ENCODE data around the gene TBC1D25.

The TBC1D25 gene

GRCh38 chrX:48584698-48585097 lies 45.2 kb downstream of the TBC1D25 start:
- Histone ChIP-seq H3K27me3 (ENCODE audit: low read depth) (no peaks in the 10 kb centered on the region), H3K36me3 (replicated peaks) (peaks cover 8% of the 10 kb centered on the region; the same call in 1 of the 2 replicates), H3K4me3 (no peak overlapping the region), H3K9me3 (no peaks in the 10 kb centered on the region), H3K4me1 (no peaks in the 10 kb centered on the region)
- in situ Hi-C loops (cut with MboI; ENCODE audit: low sequenced_read_pairs), result no loop called here
- DNase-seq (ENCODE audit: low spot score in 2 of 2), result no peak

- no peaks in the 10 kb centered on the region for H3K9me3 ChIP-seq
- no peaks in the 10 kb centered on the region for H3K27me3 ChIP-seq (ENCODE audit: low read depth)
- no peaks in the 10 kb centered on the region for H3K36me3 ChIP-seq (replicated peaks)
- in situ Hi-C loops (cut with MboI; ENCODE audit: low sequenced_read_pairs), result no loop called here
- H3K4me1 ChIP-seq, result no peaks in the 10 kb centered on the region
- H3K4me3 ChIP-seq, result no peak overlapping the region
- no peak for DNase-seq (ENCODE audit: low spot score in 2 of 2)
Observed at GRCh38 chrX:48589482-48590162, 50.1 kb downstream of the TBC1D25 start.

- H3K36me3 ChIP-seq (replicated peaks), result no peaks in the 10 kb centered on the region
- in situ Hi-C loops (cut with MboI; ENCODE audit: low sequenced_read_pairs), result no loop called here
Observed at GRCh38 chrX:48590203-48591103, 50.9 kb downstream of the TBC1D25 start.

GRCh38 chrX:48591255-48591791 lies 51.8 kb downstream of the TBC1D25 start:
- H3K27me3 ChIP-seq (ENCODE audit: low read depth), result no peaks in the 10 kb centered on the region
- DNase-seq (ENCODE audit: low spot score in 2 of 2), result no peak
- H3K36me3 ChIP-seq (replicated peaks), result no peaks in the 10 kb centered on the region
- H3K4me1 ChIP-seq, result no peaks in the 10 kb centered on the region
- in situ Hi-C loops (cut with MboI; ENCODE audit: low sequenced_read_pairs), result no loop called here
- H3K9me3 ChIP-seq, result no peaks in the 10 kb centered on the region
- no peak overlapping the region for H3K4me3 ChIP-seq

More at GRCh38 chrX:48590203-48591103, 50.9 kb downstream of the TBC1D25 start:
- Histone ChIP-seq H3K27me3 (ENCODE audit: low read depth) (no peaks in the 10 kb centered on the region), H3K4me3 (no peak overlapping the region), H3K4me1 (no peaks in the 10 kb centered on the region), H3K9me3 (no peaks in the 10 kb centered on the region)
- no peak for DNase-seq (ENCODE audit: low spot score in 2 of 2)

GRCh38 chrX:48592971-48593370 lies 53.5 kb downstream of the TBC1D25 start:
- Histone ChIP-seq H3K4me3 (no peak overlapping the region), H3K36me3 (replicated peaks) (no peaks in the 10 kb centered on the region), H3K27me3 (ENCODE audit: low read depth) (no peaks in the 10 kb centered on the region), H3K9me3 (no peaks in the 10 kb centered on the region), H3K4me1 (peaks cover 5% of the 10 kb centered on the region)
- DNase-seq (ENCODE audit: low spot score in 2 of 2), result no peak
- in situ Hi-C loops (cut with MboI; ENCODE audit: low sequenced_read_pairs), result no loop called here

GRCh38 chrX:48595929-48596328 lies 56.4 kb downstream of the TBC1D25 start:
- DNase-seq (ENCODE audit: low spot score in 2 of 2), result no peak
- H3K27me3 ChIP-seq (ENCODE audit: low read depth), result no peaks in the 10 kb centered on the region
- H3K36me3 ChIP-seq (replicated peaks), result peaks cover 21% of the 10 kb centered on the region
- no peak overlapping the region for H3K4me3 ChIP-seq
- in situ Hi-C loops (cut with MboI; ENCODE audit: low sequenced_read_pairs), result no loop called here
- H3K4me1 ChIP-seq, result peaks cover 7% of the 10 kb centered on the region
- no peaks in the 10 kb centered on the region for H3K9me3 ChIP-seq

GRCh38 chrX:48597353-48598264 lies 58.1 kb downstream of the TBC1D25 start, which contains the start of gene WDR13:
TSS of gene WDR13 (plus strand) at chrX:48597492. CDS start at chrX:48597997, 505 bp downstream.
- no peaks in the 10 kb centered on the region for H3K9me3 ChIP-seq
- DNase-seq (ENCODE audit: low spot score in 2 of 2), result peak; percentile 92 to 97
- no peaks in the 10 kb centered on the region for H3K27me3 ChIP-seq (ENCODE audit: low read depth)
- H3K4me3 ChIP-seq, result peak within 1 kb of the TSS; percentile 90
- in situ Hi-C loops (cut with MboI; ENCODE audit: low sequenced_read_pairs), result no loop called here
- H3K36me3 ChIP-seq (replicated peaks), result peaks cover 31% of the 10 kb centered on the region
- peaks cover 7% of the 10 kb centered on the region for H3K4me1 ChIP-seq

GRCh38 chrX:48598614-48599013 lies 59.1 kb downstream of the TBC1D25 start:
- peaks cover 37% of the 10 kb centered on the region for H3K36me3 ChIP-seq (replicated peaks)
- in situ Hi-C loops (cut with MboI; ENCODE audit: low sequenced_read_pairs), result no loop called here
- H3K9me3 ChIP-seq, result no peaks in the 10 kb centered on the region
- peaks cover 7% of the 10 kb centered on the region for H3K4me1 ChIP-seq
- H3K27me3 ChIP-seq (ENCODE audit: low read depth), result no peaks in the 10 kb centered on the region
- no peak for DNase-seq (ENCODE audit: low spot score in 2 of 2)
- H3K4me3 ChIP-seq, result peak overlapping the region; percentile 90

GRCh38 chrX:48599341-48599740 lies 59.8 kb downstream of the TBC1D25 start:
- in situ Hi-C loops (cut with MboI; ENCODE audit: low sequenced_read_pairs), result no loop called here
- Histone ChIP-seq H3K27me3 (ENCODE audit: low read depth) (no peaks in the 10 kb centered on the region), H3K36me3 (replicated peaks) (peaks cover 37% of the 10 kb centered on the region), H3K4me3 (no peak overlapping the region), H3K4me1 (peaks cover 7% of the 10 kb centered on the region), H3K9me3 (no peaks in the 10 kb centered on the region)
- no peak for DNase-seq (ENCODE audit: low spot score in 2 of 2)

- no peaks in the 10 kb centered on the region for H3K9me3 ChIP-seq
- DNase-seq (ENCODE audit: low spot score in 2 of 2), result no peak
- no peak overlapping the region for H3K4me3 ChIP-seq
- no peaks in the 10 kb centered on the region for H3K27me3 ChIP-seq (ENCODE audit: low read depth)
- in situ Hi-C loops (cut with MboI; ENCODE audit: low sequenced_read_pairs), result no loop called here
- peaks cover 7% of the 10 kb centered on the region for H3K4me1 ChIP-seq
- H3K36me3 ChIP-seq (replicated peaks), result peaks cover 37% of the 10 kb centered on the region
Observed at GRCh38 chrX:48600226-48600625, 60.7 kb downstream of the TBC1D25 start.

- H3K4me1 ChIP-seq, result peaks cover 6% of the 10 kb centered on the region
Observed at GRCh38 chrX:48601741-48602394, 62.4 kb downstream of the TBC1D25 start.

GRCh38 chrX:48604701-48605100 lies 65.2 kb downstream of the TBC1D25 start:
- Histone ChIP-seq H3K9me3 (no peaks in the 10 kb centered on the region), H3K36me3 (replicated peaks) (peaks cover 24% of the 10 kb centered on the region), H3K4me3 (no peak overlapping the region), H3K4me1 (no peaks in the 10 kb centered on the region), H3K27me3 (ENCODE audit: low read depth) (no peaks in the 10 kb centered on the region)
- no peak for DNase-seq (ENCODE audit: low spot score in 2 of 2)
- in situ Hi-C loops (cut with MboI; ENCODE audit: low sequenced_read_pairs), result no loop called here

More at GRCh38 chrX:48601741-48602394, 62.4 kb downstream of the TBC1D25 start:
- H3K27me3 ChIP-seq (ENCODE audit: low read depth), result no peaks in the 10 kb centered on the region
- no peak for DNase-seq (ENCODE audit: low spot score in 2 of 2)
- no peak overlapping the region for H3K4me3 ChIP-seq
- peaks cover 37% of the 10 kb centered on the region for H3K36me3 ChIP-seq (replicated peaks)
- H3K9me3 ChIP-seq, result no peaks in the 10 kb centered on the region
- in situ Hi-C loops (cut with MboI; ENCODE audit: low sequenced_read_pairs), result no loop called here

- no peaks in the 10 kb centered on the region for H3K9me3 ChIP-seq
- in situ Hi-C loops (cut with MboI; ENCODE audit: low sequenced_read_pairs), result no loop called here
Observed at GRCh38 chrX:48606091-48606490, 66.6 kb downstream of the TBC1D25 start.

More at GRCh38 chrX:48606091-48606490, 66.6 kb downstream of the TBC1D25 start:
- peaks cover 16% of the 10 kb centered on the region for H3K36me3 ChIP-seq (replicated peaks)
- no peak overlapping the region for H3K4me3 ChIP-seq
- H3K4me1 ChIP-seq, result no peaks in the 10 kb centered on the region
- H3K27me3 ChIP-seq (ENCODE audit: low read depth), result no peaks in the 10 kb centered on the region
- no peak for DNase-seq (ENCODE audit: low spot score in 2 of 2)

All from HAP-1 (cell line).